Mucosa of stomach (tissue), 1 donor: Measurements from ENCODE around the gene CYP4F11.
"Not testable (repeated sequence)": the region's sequence is repeated elsewhere in the genome, so short reads cannot be mapped to it uniquely, and the experiment has no call there.

Experiments used
- H3K27me3 ChIP-seq: one replicate; pipeline ENCODE4 v1.7.0; 2013; ENCODE audit warnings: mild to moderate bottlenecking, low read length; ENCODE audit not compliant: control insufficient read depth, insufficient read depth
- H3K36me3 ChIP-seq: one replicate; pipeline ENCODE4 v1.7.0; 2013; ENCODE audit warnings: low read length; ENCODE audit not compliant: control insufficient read depth, insufficient read depth
- H3K4me1 ChIP-seq: one replicate; pipeline ENCODE4 v1.7.0; 2013; ENCODE audit warnings: mild to moderate bottlenecking, low read length; ENCODE audit not compliant: control insufficient read depth, insufficient read depth
- H3K4me3 ChIP-seq: one replicate; pipeline ENCODE4 v1.7.0; 2013; ENCODE audit warnings: low read length
- H3K9ac ChIP-seq: one replicate; pipeline ENCODE4 v1.7.0; 2013; ENCODE audit warnings: mild to moderate bottlenecking, low read length, moderate library complexity
- H3K9me3 ChIP-seq: one replicate; pipeline ENCODE4 v1.7.0; 2013; ENCODE audit warnings: mild to moderate bottlenecking, low read length, moderate library complexity; ENCODE audit not compliant: control insufficient read depth
- donor health status: Pancreatic carcinoma.

CYP4F11 gene, protein sequence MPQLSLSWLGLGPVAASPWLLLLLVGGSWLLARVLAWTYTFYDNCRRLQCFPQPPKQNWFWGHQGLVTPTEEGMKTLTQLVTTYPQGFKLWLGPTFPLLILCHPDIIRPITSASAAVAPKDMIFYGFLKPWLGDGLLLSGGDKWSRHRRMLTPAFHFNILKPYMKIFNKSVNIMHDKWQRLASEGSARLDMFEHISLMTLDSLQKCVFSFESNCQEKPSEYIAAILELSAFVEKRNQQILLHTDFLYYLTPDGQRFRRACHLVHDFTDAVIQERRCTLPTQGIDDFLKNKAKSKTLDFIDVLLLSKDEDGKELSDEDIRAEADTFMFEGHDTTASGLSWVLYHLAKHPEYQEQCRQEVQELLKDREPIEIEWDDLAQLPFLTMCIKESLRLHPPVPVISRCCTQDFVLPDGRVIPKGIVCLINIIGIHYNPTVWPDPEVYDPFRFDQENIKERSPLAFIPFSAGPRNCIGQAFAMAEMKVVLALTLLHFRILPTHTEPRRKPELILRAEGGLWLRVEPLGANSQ

DNA sequence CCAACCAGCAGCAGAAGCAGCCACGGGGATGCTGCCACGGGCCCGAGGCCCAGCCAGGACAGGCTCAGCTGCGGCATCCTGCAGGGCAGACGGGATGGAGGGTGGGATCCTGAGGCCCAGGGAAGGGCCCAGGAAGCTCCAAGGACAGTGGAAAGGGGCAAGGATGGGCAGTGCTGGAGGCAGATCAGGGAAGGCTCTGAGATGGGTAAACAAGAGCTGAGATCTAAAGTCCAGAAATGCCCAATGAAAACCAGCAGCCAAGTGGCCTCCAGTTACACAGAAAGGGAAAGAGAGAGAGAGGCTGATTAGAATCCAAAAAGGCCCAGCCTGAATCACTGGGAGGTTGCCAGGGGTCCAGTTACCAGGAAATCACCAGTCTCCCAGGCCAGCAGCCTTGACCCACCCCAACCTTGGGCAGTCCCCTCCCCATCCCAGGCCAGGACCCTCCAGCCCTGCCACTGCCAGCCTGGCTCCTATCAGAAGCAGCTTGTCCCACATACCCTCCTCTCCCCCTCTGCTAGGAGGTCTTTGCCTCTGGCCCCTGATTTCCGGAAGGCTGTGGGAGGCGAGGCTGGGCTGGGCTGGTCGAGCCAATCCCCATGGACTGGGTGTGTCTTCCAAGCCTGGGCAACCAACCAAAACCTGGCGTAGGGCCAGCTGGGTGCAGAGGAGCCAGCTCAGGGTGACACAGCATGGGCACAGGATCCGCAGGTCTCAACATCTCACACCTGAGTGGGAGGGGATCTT is at the start of gene CYP4F11:
TSS of gene CYP4F11 (minus strand) at position 198 of the 747 bp plus-strand sequence. CDS start at position 77, 121 bp downstream.
- peak within 1 kb of the TSS; percentile 0 for H3K4me3 ChIP-seq
- H3K9me3 ChIP-seq, result no peaks in the 10 kb centered on the region
- peaks cover 15% of the 10 kb centered on the region for H3K4me1 ChIP-seq
- peak within 1 kb of the TSS; percentile 11 for H3K9ac ChIP-seq
- peaks cover 11% of the 10 kb centered on the region for H3K27me3 ChIP-seq
- H3K36me3 ChIP-seq, result no peaks in the 10 kb centered on the region

DNA sequence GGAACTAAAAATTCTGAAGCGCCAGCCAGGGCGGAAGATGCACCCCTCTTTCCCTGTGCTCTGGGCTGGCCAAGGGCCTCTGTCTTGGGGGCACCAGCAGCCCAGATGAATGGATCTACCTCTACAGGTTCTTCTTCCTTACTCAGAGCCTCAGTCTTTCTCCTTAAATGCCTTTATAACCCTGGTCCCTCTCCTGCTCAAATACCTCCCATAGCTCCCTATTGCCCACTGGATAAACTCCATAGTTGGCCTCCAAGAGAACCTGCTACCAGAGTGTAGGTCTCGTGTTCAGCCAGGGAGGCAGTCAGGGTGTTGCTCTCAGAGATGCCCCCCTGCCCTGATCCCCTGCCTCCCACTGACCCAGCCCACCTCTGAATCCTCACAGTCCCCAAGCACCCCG is 45.0 kb upstream of the CYP4F11 start:
- peaks cover 8% of the 10 kb centered on the region for H3K27me3 ChIP-seq
- H3K9me3 ChIP-seq, result no peaks in the 10 kb centered on the region
- H3K4me3 ChIP-seq, result no peak overlapping the region
- H3K4me1 ChIP-seq, result no peaks in the 10 kb centered on the region
- no peaks in the 10 kb centered on the region for H3K36me3 ChIP-seq
- H3K9ac ChIP-seq, result no peak overlapping the region

DNA sequence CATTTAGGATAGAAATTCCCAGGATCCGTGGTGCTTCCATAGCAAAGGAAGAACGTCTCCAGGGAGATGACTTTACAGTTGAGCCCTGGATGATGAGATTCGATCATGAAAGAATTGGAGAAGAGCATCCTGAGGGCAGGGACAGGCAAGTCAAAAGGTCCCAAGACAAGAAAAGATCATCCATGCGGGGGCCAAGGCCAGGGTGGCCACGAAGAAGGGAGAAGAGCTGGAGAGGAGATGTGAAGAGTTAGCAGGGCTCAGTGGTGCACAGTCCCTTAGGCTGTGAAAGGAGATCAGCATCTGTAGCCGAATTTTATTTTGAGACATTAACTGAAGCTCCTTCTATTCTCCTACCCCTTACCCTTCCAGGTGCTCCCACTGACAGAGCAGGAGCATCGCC is 43.4 kb upstream of the CYP4F11 start:
- no peaks in the 10 kb centered on the region for H3K9me3 ChIP-seq
- no peak overlapping the region for H3K9ac ChIP-seq
- H3K4me1 ChIP-seq, result no peaks in the 10 kb centered on the region
- no peaks in the 10 kb centered on the region for H3K36me3 ChIP-seq
- no peak overlapping the region for H3K4me3 ChIP-seq
- H3K27me3 ChIP-seq, result peaks cover 8% of the 10 kb centered on the region

DNA sequence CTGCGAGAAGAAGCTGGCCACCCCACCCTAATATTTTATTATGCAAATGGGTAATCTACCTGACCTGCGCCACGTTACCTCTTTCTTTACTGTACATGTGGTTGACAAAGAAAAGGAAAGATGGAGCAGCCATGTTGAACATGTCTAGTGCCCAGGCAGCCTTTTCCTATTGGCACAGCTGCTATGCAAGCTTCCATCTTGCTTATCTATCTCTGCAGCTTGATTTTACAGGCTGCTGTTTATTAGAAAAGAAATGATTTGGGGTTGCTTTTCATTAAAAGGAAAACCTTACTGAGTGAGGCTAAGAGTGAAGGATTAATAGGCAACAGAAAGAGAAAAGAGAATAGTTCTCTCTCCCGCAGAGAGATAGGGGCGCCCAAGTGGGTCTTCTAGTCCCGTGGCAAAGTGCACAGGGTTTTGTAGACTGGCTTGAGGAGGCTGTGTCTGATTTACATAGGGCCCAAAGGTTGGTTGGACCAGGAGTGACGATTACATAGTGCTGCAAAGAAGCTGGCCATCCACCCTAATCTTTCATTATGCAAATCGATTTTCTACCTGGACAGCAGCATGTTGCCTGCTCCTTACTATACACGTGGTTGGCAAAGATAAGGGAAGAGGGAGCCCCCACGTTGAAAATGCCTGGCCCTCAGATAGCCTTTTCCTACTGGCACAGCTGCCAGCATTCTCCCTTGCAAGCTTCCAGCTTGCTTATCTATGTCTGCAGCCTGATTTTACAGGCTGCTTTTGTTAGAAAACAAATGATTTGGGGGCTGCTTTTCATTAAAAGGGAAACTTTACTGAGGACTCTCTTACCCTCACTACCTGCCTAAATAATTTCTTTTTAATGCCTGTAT is 42.7 kb upstream of the CYP4F11 start:
- H3K4me3 ChIP-seq, result no peak overlapping the region
- no peaks in the 10 kb centered on the region for H3K9me3 ChIP-seq
- no peaks in the 10 kb centered on the region for H3K36me3 ChIP-seq
- H3K9ac ChIP-seq, result no peak overlapping the region
- H3K4me1 ChIP-seq, result no peaks in the 10 kb centered on the region
- H3K27me3 ChIP-seq, result peaks cover 8% of the 10 kb centered on the region

DNA sequence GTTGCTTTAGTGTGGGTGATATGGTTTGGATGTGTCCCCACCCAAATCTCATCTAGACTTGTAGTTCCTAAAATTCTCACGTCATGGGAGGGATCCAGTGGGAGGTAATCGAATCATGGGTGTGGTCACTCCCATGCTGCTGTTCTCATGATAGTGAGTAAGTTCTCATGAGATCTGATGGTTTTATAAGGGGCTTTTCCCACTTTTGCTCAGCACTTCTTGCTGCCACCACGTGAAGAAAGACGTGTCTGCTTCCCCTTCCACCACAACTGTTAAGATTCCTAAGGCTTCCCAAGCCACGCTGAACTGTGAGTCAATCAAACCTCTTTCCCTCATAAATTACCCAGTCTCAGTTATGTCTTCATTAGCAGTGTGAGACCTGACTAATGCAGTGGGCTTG is 40.5 kb upstream of the CYP4F11 start:
- no peaks in the 10 kb centered on the region for H3K36me3 ChIP-seq
- H3K27me3 ChIP-seq, result no peaks in the 10 kb centered on the region

DNA sequence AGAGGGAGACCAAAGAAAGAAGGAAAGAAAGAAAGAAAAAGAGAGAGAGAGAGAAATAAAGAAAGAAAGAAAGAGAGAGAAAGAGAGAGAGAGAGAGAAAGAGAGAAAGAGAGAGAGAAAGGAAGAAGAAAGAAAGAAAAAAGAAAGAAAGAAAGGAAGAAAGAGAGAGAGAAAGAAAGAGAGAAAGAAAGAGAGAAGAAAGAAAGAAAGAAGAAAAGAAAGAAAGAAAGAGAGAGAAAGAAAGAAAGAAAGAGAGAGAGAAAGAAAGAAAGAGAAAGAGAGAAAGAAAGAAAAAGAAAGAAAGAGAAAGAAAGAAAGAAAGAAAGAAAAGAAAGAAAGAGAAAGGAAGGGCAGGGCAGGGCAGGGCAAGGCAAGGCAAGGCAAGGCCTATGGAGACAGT is 37.7 kb upstream of the CYP4F11 start:
- H3K27me3 ChIP-seq, H3K4me1 ChIP-seq, H3K9ac ChIP-seq, H3K36me3 ChIP-seq, H3K9me3 ChIP-seq, H3K4me3 ChIP-seq: not testable (repeated sequence)

More for the DNA sequence above, 40.5 kb upstream of the CYP4F11 start:
- no peaks in the 10 kb centered on the region for H3K9me3 ChIP-seq
- H3K4me3 ChIP-seq, result no peak overlapping the region
- H3K4me1 ChIP-seq, result no peaks in the 10 kb centered on the region
- no peak overlapping the region for H3K9ac ChIP-seq

DNA sequence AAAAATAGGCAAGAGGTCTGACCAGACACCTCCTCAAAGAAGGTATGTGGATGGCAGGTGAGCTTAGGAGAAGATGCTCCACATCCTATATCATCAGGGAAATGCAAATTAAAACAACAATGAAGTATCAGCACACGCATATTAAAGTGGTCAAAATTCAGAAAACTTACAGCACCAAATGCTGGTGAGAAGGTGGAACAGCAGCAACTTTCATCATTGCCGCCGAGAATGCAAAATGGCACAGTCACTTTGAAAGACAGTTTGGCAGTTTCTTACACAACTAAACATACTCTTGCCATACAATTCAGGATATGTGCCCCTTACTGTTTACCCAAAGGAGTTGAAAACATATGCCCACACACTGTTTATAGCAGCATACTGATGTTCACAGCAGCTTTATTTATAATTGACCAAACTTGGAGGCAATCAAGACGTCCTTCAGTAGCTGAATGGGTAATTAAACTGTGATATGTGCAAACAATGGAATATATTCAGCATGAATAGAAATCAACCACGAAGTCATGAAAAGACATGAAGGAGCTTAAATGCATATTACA is 37.0 kb upstream of the CYP4F11 start:
- H3K36me3 ChIP-seq, result no peaks in the 10 kb centered on the region
- no peaks in the 10 kb centered on the region for H3K27me3 ChIP-seq
- no peak overlapping the region for H3K9ac ChIP-seq
- H3K4me1 ChIP-seq, result no peaks in the 10 kb centered on the region
- no peak overlapping the region for H3K4me3 ChIP-seq
- H3K9me3 ChIP-seq, result no peaks in the 10 kb centered on the region

DNA sequence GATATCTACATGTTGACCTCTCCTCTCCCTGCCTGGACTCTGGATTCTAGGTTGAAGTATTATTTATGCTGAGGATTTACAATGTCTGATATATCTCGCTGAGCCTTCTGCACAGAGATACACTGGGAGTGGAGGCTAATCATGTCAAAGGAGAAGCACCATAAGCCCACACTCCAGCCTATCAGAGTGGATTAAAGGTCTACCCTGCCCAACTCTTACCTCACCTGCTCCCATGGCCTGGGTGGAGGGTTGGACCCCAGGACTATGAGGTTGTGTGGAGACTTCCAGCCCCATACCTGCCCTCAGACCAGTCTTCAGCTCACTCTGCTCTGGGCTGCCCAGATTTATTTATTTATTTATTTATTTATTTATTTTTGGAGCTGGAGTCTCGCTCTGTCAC is 29.9 kb upstream of the CYP4F11 start:
- Histone ChIP-seq H3K9ac (no peak overlapping the region), H3K27me3 (peaks cover 5% of the 10 kb centered on the region), H3K4me3 (no peak overlapping the region), H3K36me3 (no peaks in the 10 kb centered on the region), H3K4me1 (no peaks in the 10 kb centered on the region), H3K9me3 (no peaks in the 10 kb centered on the region)

DNA sequence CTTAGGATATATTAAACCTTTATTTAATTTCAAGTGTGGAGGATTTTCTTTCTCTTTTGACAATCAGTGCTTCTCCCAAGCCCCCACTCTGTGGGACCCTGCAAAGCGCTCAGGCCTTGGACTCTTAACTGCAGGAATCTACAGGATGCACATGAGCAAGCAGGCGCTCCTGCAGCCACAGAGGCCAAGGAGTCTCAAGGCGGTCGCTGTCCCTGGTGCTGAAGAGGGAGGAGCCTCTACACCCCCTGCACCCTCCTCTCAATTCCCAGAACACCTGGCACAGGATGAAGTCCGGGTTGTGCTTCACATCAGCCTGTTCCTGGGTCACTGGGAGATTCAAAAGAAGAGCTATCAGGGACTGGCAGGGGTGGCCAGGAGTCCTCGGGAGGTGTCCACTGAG is 28.0 kb upstream of the CYP4F11 start:
- no peak overlapping the region for H3K9ac ChIP-seq
- no peaks in the 10 kb centered on the region for H3K4me1 ChIP-seq
- no peaks in the 10 kb centered on the region for H3K9me3 ChIP-seq
- peaks cover 10% of the 10 kb centered on the region for H3K27me3 ChIP-seq
- no peaks in the 10 kb centered on the region for H3K36me3 ChIP-seq
- H3K4me3 ChIP-seq, result no peak overlapping the region

DNA sequence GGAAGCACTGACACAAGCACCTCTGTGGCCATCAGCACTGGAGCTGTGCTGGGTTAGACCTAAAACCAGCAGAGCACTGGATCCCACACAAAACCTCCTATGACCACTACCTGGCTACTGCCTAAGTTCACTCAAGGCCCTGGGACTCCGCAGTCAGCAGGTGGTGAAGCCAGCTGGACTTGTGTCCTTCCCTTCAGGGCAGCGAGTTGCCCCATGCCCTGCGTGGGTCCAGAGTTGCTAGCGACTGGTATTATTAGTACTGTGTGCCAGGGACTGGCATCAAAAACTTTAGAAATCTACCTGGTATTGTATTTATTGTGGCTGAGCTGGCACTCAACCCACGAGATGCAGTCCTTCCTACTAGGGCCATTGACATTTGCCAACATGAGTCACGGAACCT is 20.5 kb upstream of the CYP4F11 start:
- Histone ChIP-seq H3K4me3 (no peak overlapping the region), H3K9ac (no peak overlapping the region), H3K27me3 (peaks cover 9% of the 10 kb centered on the region), H3K4me1 (no peaks in the 10 kb centered on the region), H3K36me3 (no peaks in the 10 kb centered on the region), H3K9me3 (no peaks in the 10 kb centered on the region)

DNA sequence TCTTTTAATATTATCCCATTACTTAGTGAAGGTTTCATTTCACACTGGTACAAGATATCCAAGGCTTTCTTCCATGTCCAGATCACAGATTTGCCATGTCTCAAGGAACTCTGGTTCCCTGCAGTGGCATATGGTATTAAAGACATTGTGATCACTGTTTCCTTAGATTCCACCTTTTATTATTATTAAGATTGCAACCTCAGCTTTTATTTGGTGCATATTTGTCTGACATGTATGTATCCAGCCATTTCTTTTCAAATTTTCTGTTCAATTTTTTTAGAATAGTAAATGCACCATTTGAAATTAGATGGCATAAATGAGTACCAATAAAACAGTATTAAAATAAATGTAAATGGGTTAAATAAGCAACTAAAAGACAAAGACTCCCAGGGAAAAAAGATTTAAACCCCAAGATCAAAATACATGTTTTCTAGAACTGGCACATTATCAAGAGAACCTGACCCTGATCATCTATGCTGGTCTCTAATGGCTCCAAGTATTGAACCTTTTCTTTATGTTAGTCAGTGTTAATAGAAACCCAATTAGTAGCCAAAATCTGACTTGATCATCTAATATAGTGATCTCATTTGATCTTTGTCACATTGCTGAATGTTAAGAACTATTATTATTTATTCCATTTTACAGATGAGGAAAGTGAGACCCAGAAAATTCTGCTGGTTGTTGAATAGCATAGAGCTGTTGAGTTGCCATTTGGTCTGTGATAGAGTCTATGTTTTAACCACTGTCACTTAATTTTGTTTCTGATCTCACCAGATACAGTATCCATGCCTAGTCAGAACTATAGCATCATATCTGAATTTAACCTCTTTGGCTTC is 14.1 kb upstream of the CYP4F11 start, which contains the start of gene OR10H4:
TSS of gene OR10H4 (plus strand) at position 786 of the 836 bp plus-strand sequence. CDS start at position 786, 0 bp downstream.
- Histone ChIP-seq H3K4me3 (no peak within 1 kb of the TSS), H3K9me3 (no peaks in the 10 kb centered on the region), H3K9ac (no peak within 1 kb of the TSS), H3K4me1 (no peaks in the 10 kb centered on the region), H3K27me3 (no peaks in the 10 kb centered on the region), H3K36me3 (no peaks in the 10 kb centered on the region)
